Measurements from ENCODE around the gene MTAP.

GRCh38 chr9:21933865-21934264 lies 131.4 kb downstream of the MTAP start:
- TF ChIP-seq CTCF (IDR thresholded peaks at IDR 0.05; ENCODE audit: low read length), result no peak
- TF ChIP-seq EZH2 (optimal IDR thresholded peaks at IDR 0.05; ENCODE audit: low read depth, low read length), result no peak

All from MM.1S (cell line).